ENCODE measurements around the gene CDH9.

GRCh38 chr5:26959290-26959689, 79.1 kb downstream of the CDH9 start:
- TF ChIP-seq, protein P1, sequence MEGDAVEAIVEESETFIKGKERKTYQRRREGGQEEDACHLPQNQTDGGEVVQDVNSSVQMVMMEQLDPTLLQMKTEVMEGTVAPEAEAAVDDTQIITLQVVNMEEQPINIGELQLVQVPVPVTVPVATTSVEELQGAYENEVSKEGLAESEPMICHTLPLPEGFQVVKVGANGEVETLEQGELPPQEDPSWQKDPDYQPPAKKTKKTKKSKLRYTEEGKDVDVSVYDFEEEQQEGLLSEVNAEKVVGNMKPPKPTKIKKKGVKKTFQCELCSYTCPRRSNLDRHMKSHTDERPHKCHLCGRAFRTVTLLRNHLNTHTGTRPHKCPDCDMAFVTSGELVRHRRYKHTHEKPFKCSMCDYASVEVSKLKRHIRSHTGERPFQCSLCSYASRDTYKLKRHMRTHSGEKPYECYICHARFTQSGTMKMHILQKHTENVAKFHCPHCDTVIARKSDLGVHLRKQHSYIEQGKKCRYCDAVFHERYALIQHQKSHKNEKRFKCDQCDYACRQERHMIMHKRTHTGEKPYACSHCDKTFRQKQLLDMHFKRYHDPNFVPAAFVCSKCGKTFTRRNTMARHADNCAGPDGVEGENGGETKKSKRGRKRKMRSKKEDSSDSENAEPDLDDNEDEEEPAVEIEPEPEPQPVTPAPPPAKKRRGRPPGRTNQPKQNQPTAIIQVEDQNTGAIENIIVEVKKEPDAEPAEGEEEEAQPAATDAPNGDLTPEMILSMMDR (IDR thresholded peaks at IDR 0.05; ENCODE audit: low read depth, low read length, poor library complexity, severe bottlenecking) = no peak
- no peak for TF ChIP-seq EZH2phosphoT487 (IDR thresholded peaks at IDR 0.05; ENCODE audit: borderline replicate concordance, low read length)

All from DOHH2 (cell line).